Activated CD4-positive, CD25-positive, alpha-beta regulatory T cell (primary cell): ENCODE results near the gene UBASH3A.
"Not testable (repeated sequence)": the region's sequence is repeated elsewhere in the genome, so short reads cannot be mapped to it uniquely, and the experiment has no call there.

Experiments used
- DNase-seq, 4 experiments: peaks; one replicate each; lab custom pipeline; 2025; lab: John Stamatoyannopoulos, UW

The UBASH3A gene

GRCh38 chr21:42390696-42391095 lies 13.0 kb upstream of the UBASH3A start:
- DNase-seq: no peak

- DNase-seq: no peak
Measured at GRCh38 chr21:42391297-42391696, 12.4 kb upstream of the UBASH3A start.

GRCh38 chr21:42392731-42393442 lies 10.8 kb upstream of the UBASH3A start:
- no peak for DNase-seq

- no peak for DNase-seq
Measured at GRCh38 chr21:42393443-42393950, 10.2 kb upstream of the UBASH3A start.

GRCh38 chr21:42395302-42395701 lies 8.4 kb upstream of the UBASH3A start:
- DNase-seq: no peak

GRCh38 chr21:42395905-42396651 lies 7.6 kb upstream of the UBASH3A start, which contains the start of gene TMPRSS3:
Gene TMPRSS3 (minus strand): TSS chr21:42396052. CDS start chr21:42395417, 635 bp downstream.
- DNase-seq: no peak

GRCh38 chr21:42396799-42397745 lies 6.6 kb upstream of the UBASH3A start:
- DNase-seq: no peak

GRCh38 chr21:42397746-42398394 lies 5.8 kb upstream of the UBASH3A start:
- no peak for DNase-seq

GRCh38 chr21:42398436-42399028 lies 5.2 kb upstream of the UBASH3A start:
- no peak for DNase-seq

GRCh38 chr21:42400525-42400924 lies 3.2 kb upstream of the UBASH3A start:
- DNase-seq: no peak

- DNase-seq: no peak
Measured at GRCh38 chr21:42401154-42401553, 2.5 kb upstream of the UBASH3A start.

GRCh38 chr21:42401820-42402251 lies 1.9 kb upstream of the UBASH3A start:
- no peak for DNase-seq

- DNase-seq: no peak
Measured at GRCh38 chr21:42404539-42404938, 837 bp downstream of the UBASH3A start.

- DNase-seq: no peak
Measured at GRCh38 chr21:42405064-42406013, 1.6 kb downstream of the UBASH3A start.

GRCh38 chr21:42406201-42406621 lies 2.5 kb downstream of the UBASH3A start:
- no peak for DNase-seq

- DNase-seq: no peak
Measured at GRCh38 chr21:42406866-42407265, 3.2 kb downstream of the UBASH3A start.

GRCh38 chr21:42407476-42407875 lies 3.8 kb downstream of the UBASH3A start:
- no peak for DNase-seq

- not testable (repeated sequence) for DNase-seq
Measured at GRCh38 chr21:42408718-42409117, 5.0 kb downstream of the UBASH3A start.

- DNase-seq: no peak
Measured at GRCh38 chr21:42409366-42409765, 5.7 kb downstream of the UBASH3A start.
